PC-3 (cell line): ENCODE results near the gene SCT.

ENCODE experiments used
- CTCF ChIP-seq: fragments of 300-600 bp; sonication (generic); conservative IDR thresholded peaks from 2 replicates; pipeline ENCODE4 v1.5.1; 2017; ENCODE audit warnings: antibody characterized with exemption, low read depth, mild to moderate bottlenecking, low read length
- EZH2 ChIP-seq: fragments of 300-600 bp; sonication (generic); IDR thresholded peaks from one replicate; pipeline ENCODE4 v1.6.1; 2017; ENCODE audit warnings: antibody characterized with exemption, mild to moderate bottlenecking, low read length; ENCODE audit not compliant: unreplicated experiment

- no peak for TF ChIP-seq EZH2
- TF ChIP-seq CTCF, result no peak
These were observed 32.6 kb upstream of the SCT start for GRCh38 chr11:659532-660085.
